Measurements from ENCODE around the gene ZNF804B. TPM values are rescaled to one million over a fixed set of nuclear protein-coding genes. Genes with fewer than 3 reads are reported as not detected.

The ZNF804B gene
- total RNA-seq, 1 donor from 2014 or later: not detected

DNA sequence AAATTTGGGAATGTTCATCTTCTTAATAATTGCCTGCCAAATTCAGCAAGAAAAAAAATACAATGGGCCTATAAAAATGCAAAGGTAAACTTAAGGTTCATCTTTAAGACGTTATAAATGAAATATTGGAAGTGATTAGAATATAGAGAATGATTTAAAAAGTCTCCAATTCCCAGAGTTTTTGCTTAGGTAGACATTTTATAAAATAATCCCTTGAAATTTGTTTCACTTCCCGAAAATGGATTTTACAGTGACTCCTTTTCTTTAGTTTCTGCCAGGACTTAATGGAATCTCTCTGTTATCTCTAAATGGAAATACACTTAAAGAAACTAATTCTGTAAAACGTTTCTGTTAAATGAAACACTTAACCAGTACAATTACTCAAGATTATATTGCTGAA, 580.2 kb downstream of the ZNF804B start:
- DNase-seq (ENCODE audit: extremely low spot score, unreplicated experiment): no peak
- Mint-ChIP-seq H3K4me1 (ENCODE audit: unreplicated experiment) (no peaks in the 10 kb centered on the region), H3K27me3 (ENCODE audit: unreplicated experiment) (no peaks in the 10 kb centered on the region), H3K36me3 (ENCODE audit: unreplicated experiment) (no peaks in the 10 kb centered on the region), H3K4me3 (ENCODE audit: unreplicated experiment) (no peak overlapping the region), H3K27ac (ENCODE audit: unreplicated experiment) (no peak overlapping the region), H3K9me3 (ENCODE audit: unreplicated experiment) (no peaks in the 10 kb centered on the region)
- TF ChIP-seq, protein P1, sequence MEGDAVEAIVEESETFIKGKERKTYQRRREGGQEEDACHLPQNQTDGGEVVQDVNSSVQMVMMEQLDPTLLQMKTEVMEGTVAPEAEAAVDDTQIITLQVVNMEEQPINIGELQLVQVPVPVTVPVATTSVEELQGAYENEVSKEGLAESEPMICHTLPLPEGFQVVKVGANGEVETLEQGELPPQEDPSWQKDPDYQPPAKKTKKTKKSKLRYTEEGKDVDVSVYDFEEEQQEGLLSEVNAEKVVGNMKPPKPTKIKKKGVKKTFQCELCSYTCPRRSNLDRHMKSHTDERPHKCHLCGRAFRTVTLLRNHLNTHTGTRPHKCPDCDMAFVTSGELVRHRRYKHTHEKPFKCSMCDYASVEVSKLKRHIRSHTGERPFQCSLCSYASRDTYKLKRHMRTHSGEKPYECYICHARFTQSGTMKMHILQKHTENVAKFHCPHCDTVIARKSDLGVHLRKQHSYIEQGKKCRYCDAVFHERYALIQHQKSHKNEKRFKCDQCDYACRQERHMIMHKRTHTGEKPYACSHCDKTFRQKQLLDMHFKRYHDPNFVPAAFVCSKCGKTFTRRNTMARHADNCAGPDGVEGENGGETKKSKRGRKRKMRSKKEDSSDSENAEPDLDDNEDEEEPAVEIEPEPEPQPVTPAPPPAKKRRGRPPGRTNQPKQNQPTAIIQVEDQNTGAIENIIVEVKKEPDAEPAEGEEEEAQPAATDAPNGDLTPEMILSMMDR (IDR thresholded peaks at IDR 0.05): no peak

DNA sequence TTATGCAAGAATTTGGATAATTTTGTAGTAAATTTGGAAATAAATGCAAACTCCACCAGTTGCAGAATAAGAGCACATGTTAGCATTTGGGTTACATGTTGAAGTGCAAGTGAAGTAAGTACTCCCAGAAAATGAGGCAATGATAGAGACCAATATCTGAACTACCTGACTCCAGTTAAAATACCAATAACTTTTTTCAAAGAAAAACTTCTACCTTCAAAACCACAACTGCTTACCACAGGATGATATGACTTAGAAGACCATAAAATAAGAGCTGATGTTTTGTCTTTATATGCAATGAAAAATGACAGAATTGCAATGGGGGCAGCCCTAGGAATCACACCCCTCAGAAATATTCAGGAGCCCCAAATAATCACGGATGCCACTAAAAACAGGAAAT, 597.6 kb downstream of the ZNF804B start:
- no peak overlapping the region for H3K4me3 Mint-ChIP-seq (ENCODE audit: unreplicated experiment)
- TF ChIP-seq, protein P1 (IDR thresholded peaks at IDR 0.05): no peak
- DNase-seq (ENCODE audit: extremely low spot score, unreplicated experiment): no peak
- H3K36me3 Mint-ChIP-seq (ENCODE audit: unreplicated experiment): no peaks in the 10 kb centered on the region
- H3K27me3 Mint-ChIP-seq (ENCODE audit: unreplicated experiment): no peaks in the 10 kb centered on the region
- no peak overlapping the region for H3K27ac Mint-ChIP-seq (ENCODE audit: unreplicated experiment)
- peaks cover 9% of the 10 kb centered on the region for H3K9me3 Mint-ChIP-seq (ENCODE audit: unreplicated experiment)
- no peaks in the 10 kb centered on the region for H3K4me1 Mint-ChIP-seq (ENCODE audit: unreplicated experiment)

DNA sequence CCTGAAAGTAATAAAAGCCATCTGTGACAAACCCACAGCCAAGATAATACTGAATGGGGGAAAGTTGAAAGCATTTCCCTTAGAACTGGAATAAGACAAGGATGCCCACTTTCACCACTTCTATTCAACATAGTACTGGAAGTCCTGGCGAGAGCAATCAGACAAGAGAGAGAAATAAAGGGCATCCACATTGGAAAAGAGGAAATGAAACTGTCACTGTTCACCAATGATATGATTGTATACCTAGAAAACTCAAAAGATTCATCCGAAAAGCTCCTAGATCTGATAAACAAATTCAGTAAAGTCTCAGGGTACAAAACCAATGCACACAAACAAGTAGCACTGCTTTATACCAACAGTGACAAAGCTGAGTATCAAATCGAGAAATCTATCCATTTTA, 617.7 kb downstream of the ZNF804B start:
- DNase-seq (ENCODE audit: extremely low spot score, unreplicated experiment): no peak
- no peaks in the 10 kb centered on the region for H3K36me3 Mint-ChIP-seq (ENCODE audit: unreplicated experiment)
- TF ChIP-seq, protein P1 (IDR thresholded peaks at IDR 0.05): no peak
- H3K27ac Mint-ChIP-seq (ENCODE audit: unreplicated experiment): no peak overlapping the region
- H3K4me3 Mint-ChIP-seq (ENCODE audit: unreplicated experiment): no peak overlapping the region
- H3K27me3 Mint-ChIP-seq (ENCODE audit: unreplicated experiment): no peaks in the 10 kb centered on the region
- H3K4me1 Mint-ChIP-seq (ENCODE audit: unreplicated experiment): no peaks in the 10 kb centered on the region
- no peaks in the 10 kb centered on the region for H3K9me3 Mint-ChIP-seq (ENCODE audit: unreplicated experiment)

DNA sequence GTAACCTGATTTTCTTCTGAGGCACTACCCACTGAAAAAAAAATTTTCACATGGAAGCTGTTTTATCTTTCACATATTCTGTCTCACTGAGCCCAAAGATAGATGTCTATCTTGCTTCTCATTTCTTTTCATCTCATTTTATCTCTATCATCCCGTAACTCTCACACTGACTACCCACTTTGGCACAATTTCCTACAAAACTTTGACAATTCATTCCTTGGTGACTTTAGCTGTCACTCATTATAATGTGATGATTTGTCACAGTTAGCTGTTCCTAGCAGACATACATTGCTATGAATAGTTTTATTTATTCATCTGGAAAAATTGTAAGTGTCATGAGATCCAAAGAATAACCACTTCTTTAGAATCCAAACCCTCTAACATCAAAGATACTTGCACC, 625.9 kb downstream of the ZNF804B start:
- Mint-ChIP-seq H3K4me3 (ENCODE audit: unreplicated experiment) (no peak overlapping the region), H3K4me1 (ENCODE audit: unreplicated experiment) (no peaks in the 10 kb centered on the region), H3K27me3 (ENCODE audit: unreplicated experiment) (no peaks in the 10 kb centered on the region), H3K36me3 (ENCODE audit: unreplicated experiment) (no peaks in the 10 kb centered on the region), H3K27ac (ENCODE audit: unreplicated experiment) (no peak overlapping the region), H3K9me3 (ENCODE audit: unreplicated experiment) (no peaks in the 10 kb centered on the region)
- TF ChIP-seq, protein P1 (IDR thresholded peaks at IDR 0.05): no peak
- no peak for DNase-seq (ENCODE audit: extremely low spot score, unreplicated experiment)

Other genes with a start within 250 kb of the ZNF804B start
- not detected in 2 replicates for gene TEX47, start 36.0 kb downstream of the ZNF804B start, total RNA-seq